Thoracic aorta (tissue), 2 donors: ENCODE measurements around the gene OSBPL10. TPM values are rescaled to one million over a fixed set of nuclear protein-coding genes. Genes with fewer than 3 reads are reported as not detected.

Source experiments
- ATAC-seq: fragments of 150-250 bp; one replicate; pipeline ENCODE4 v1.8.0; 2017; ENCODE audit warnings: low read depth; ENCODE audit not compliant: insufficient number of reproducible peaks, low FRiP score
- DNase-seq: peaks from one replicate; pipeline ENCODE4 v3.0.0-alpha.2; 2020; ENCODE audit warnings: low spot score
- H3K27ac ChIP-seq, 2 donors: fragments of 200-600 bp; sonication (generic); 1 replicate in 1 of 2; 2 replicates in 1 of 2; pipeline ENCODE4 v1.5.1; 2016; ENCODE audit warnings: mild to moderate bottlenecking in 2 of 2, moderate library complexity in 2 of 2
- H3K27me3 ChIP-seq: fragments of 200-600 bp; sonication (generic); replicated peaks from 2 replicates; pipeline ENCODE4 v1.6.0; 2016; ENCODE audit warnings: mild to moderate bottlenecking; ENCODE audit not compliant: insufficient read depth
- H3K36me3 ChIP-seq: fragments of 200-600 bp; sonication (generic); one replicate; pipeline ENCODE4 v1.5.1; 2016
- H3K4me1 ChIP-seq, 2 donors: fragments of 200-600 bp; sonication (generic); 1 replicate in 1 of 2; 2 replicates in 1 of 2; pipeline versions ENCODE4 v1.5.1 to v1.6.0; 2016; ENCODE audit warnings: low read depth in 2 of 2, mild to moderate bottlenecking in 1 of 2; ENCODE audit not compliant: control insufficient read depth in 1 of 2
- H3K4me3 ChIP-seq: fragments of 200-600 bp; sonication (generic); 2 replicates; pipeline ENCODE4 v1.5.1; 2016; ENCODE audit warnings: mild to moderate bottlenecking
- H3K9me3 ChIP-seq: fragments of 200-600 bp; sonication (generic); 2 replicates; pipeline ENCODE4 v1.5.1; 2016
- total RNA-seq, 2 donors: library from RNA; depleted of rRNA; stranded (reverse); fragments of >200 nt; gene quantifications; one replicate each; pipeline versions ENCODE4 v1.1.0 to v1.2.3, GENCODE V29; 2016
- TF ChIP-seq, protein P1 (sequence below): fragments of 200-600 bp; sonication (generic); IDR thresholded peaks from one replicate; pipeline ENCODE4 v1.5.1; 2019; ENCODE audit warnings: antibody characterized with exemption

The OSBPL10 gene
- total RNA-seq, 2 donors from 2014 or later, result 108 to 153 TPM

DNA sequence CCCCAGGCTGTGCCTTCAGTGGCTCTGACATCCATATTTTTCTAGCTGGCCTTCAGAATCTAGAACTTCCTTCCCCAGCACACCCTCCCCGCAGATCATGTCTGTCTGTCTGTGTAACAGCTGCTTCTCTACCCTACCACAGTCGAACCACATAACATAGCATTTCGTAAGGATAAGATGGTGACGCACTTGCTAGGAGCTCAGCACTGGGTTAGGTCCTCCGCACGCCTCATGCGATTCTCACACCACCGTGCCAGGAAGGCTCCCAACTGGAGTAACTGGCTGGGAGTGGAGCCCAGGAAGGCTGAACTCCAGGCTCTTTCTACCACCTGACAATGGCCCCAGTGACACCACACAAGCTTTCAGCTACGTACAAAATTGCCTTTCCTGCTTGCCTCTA, 279.8 kb downstream of the OSBPL10 start:
- ATAC-seq, result no peak
- H3K4me3 ChIP-seq, result no peak overlapping the region
- DNase-seq, result no peak
- H3K27me3 ChIP-seq, result no peaks in the 10 kb centered on the region
- peaks cover 0 to 11% of the 10 kb centered on the region in 2 donors for H3K4me1 ChIP-seq
- no peak overlapping the region for H3K27ac ChIP-seq
- no peaks in the 10 kb centered on the region for H3K9me3 ChIP-seq
- TF ChIP-seq, protein P1, sequence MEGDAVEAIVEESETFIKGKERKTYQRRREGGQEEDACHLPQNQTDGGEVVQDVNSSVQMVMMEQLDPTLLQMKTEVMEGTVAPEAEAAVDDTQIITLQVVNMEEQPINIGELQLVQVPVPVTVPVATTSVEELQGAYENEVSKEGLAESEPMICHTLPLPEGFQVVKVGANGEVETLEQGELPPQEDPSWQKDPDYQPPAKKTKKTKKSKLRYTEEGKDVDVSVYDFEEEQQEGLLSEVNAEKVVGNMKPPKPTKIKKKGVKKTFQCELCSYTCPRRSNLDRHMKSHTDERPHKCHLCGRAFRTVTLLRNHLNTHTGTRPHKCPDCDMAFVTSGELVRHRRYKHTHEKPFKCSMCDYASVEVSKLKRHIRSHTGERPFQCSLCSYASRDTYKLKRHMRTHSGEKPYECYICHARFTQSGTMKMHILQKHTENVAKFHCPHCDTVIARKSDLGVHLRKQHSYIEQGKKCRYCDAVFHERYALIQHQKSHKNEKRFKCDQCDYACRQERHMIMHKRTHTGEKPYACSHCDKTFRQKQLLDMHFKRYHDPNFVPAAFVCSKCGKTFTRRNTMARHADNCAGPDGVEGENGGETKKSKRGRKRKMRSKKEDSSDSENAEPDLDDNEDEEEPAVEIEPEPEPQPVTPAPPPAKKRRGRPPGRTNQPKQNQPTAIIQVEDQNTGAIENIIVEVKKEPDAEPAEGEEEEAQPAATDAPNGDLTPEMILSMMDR, result no peak
- H3K36me3 ChIP-seq, result peaks cover 6% of the 10 kb centered on the region

DNA sequence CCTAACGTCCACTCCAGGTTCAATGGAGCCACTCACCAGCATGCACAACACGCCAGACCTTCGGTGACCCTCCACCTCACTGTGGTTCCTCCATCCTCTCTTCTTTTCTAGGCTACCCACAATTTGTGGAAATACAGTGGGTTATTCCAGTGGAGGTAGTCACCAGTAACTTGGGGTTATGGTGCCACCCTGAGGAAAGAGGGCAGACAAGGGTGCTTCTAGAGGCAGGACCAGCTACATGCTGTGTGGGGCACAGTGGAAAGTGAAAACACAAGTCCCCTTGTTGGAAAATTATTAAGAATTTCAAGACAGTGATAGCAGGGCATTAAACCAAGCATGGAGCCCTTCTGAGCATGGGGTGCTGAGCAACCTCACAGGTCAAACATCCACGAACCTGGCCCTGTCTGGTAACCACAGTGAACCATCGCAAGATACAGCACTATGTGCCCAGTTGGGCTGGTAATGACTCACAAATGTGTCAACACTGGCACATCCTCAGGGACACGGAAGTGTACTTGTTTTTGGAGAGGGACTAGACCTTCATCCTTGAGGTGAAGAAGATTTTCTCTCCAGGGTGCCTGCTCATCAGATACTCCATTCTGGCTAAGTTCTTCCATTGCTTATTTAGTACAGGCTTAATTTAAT, 281.6 kb downstream of the OSBPL10 start:
- ATAC-seq (no peak), DNase-seq (no peak)
- Histone ChIP-seq H3K4me1 (peaks cover 0 to 2% of the 10 kb centered on the region in 2 donors), H3K9me3 (no peaks in the 10 kb centered on the region), H3K36me3 (peaks cover 6% of the 10 kb centered on the region), H3K27ac (no peak overlapping the region), H3K27me3 (no peaks in the 10 kb centered on the region), H3K4me3 (no peak overlapping the region)
- TF ChIP-seq, protein P1, result no peak

DNA sequence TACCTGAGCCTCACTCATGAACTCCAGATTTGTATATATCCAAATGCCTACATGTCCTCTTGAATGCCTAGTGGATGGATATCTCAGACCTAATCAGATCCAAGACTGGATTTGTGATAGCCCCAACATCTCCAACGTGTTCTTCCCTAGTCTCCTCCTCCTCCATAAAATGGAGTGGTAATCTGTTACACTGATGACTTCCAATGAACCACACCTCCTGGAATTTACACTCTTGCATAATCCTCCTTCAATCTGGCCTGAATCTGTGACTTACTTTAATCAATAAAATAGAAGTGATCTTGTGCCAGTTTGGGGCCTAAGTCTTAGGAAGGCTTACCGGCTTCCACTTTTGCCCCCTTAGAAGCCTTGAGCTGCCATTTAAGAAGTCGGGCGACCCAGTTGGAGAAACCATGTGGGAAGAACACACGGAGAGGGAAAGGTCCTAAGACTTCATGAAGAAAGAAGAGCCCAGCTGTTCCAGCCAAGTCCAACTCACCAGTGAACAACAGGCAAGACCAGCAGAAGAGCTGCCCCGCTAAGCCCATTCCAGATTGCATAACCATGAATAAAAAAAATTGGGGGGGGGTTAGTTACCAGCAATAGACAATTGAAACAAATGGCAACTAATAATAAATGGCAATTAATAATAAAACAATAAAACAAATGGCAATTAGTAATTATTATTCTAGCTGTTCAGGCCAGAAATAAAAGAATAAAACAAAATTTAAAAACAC, 284.1 kb downstream of the OSBPL10 start:
- DNase-seq (no peak), ATAC-seq (no peak)
- TF ChIP-seq, protein P1, result no peak
- H3K9me3 ChIP-seq, result no peaks in the 10 kb centered on the region
- no peaks in the 10 kb centered on the region for H3K4me1 ChIP-seq
- no peak overlapping the region for H3K27ac ChIP-seq
- H3K27me3 ChIP-seq, result no peaks in the 10 kb centered on the region
- no peak overlapping the region for H3K4me3 ChIP-seq
- H3K36me3 ChIP-seq, result peaks cover 6% of the 10 kb centered on the region

DNA sequence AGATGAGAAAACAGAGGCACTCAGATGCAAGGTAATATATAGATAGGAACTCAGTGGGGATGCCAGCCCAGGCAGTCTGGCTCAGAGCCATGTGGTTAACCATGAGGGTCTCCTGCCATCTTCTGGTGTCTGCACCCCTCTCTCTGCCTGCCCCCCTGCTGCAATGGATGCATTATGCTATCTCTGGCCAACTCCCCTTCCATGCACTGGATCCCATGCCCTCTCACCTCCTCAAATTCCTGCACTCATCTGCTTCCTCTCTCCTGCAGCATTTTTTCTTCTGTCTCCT, 285.1 kb downstream of the OSBPL10 start:
- no peak overlapping the region for H3K4me3 ChIP-seq
- no peaks in the 10 kb centered on the region for H3K9me3 ChIP-seq
- TF ChIP-seq, protein P1, result no peak
- no peaks in the 10 kb centered on the region for H3K27me3 ChIP-seq
- DNase-seq (no peak), ATAC-seq (no peak)
- H3K27ac ChIP-seq, result no peak overlapping the region
- H3K4me1 ChIP-seq, result no peaks in the 10 kb centered on the region
- H3K36me3 ChIP-seq, result no peaks in the 10 kb centered on the region

DNA sequence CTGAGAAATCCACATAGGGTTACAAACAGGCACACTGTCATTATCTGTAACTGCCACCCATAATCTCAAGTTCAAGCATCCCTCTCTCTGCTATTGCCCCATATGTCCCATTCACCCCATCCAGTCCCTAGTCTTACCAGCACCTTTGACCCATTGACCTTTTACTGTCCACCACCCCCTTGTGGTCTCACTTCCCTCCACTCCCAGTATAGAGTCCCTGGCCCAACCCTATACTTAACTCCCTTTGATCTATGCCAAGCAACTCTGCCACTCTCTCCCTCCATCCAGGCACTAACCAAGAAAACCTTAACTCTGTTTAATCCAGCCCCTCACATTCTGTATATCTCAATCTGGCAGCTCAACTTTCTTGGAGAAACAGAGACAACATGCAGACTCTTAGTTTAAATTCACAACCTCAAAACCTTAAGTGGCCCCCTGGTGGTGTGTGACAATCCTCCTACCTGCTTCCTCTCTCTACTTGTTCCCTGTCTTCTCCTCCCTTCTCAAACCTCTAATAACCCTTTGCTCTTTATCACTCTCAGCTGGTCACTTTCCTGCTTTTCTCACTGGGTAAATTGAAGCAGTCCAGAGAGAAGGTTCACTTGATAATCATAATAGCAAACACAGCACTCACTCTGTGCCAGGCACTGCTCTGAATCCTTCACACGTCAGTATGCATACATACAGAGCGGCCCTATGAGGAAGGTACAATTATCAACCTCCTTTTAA, 285.6 kb downstream of the OSBPL10 start:
- Histone ChIP-seq H3K27ac (no peak overlapping the region), H3K36me3 (no peaks in the 10 kb centered on the region), H3K4me1 (no peaks in the 10 kb centered on the region), H3K9me3 (no peaks in the 10 kb centered on the region), H3K4me3 (no peak overlapping the region), H3K27me3 (no peaks in the 10 kb centered on the region)
- DNase-seq (no peak), ATAC-seq (no peak)
- TF ChIP-seq, protein P1, result peak; percentile 22
